Neural cell (in vitro differentiated cells): ENCODE data around the gene ESF1. TPM values are rescaled to one million over a fixed set of nuclear protein-coding genes. Genes with fewer than 3 reads are reported as not detected.

Source experiments
- H2AFZ ChIP-seq: fragments of 200-600, 300-800 bp; sonication (generic), shearing (Covaris generic); 2 replicates; pipeline ENCODE4 v1.6.0; 2014; ENCODE audit warnings: low read depth, mild to moderate bottlenecking, antibody characterized with exemption, low read length, moderate library complexity
- H3F3A ChIP-seq: fragments of 200-600 bp; shearing (Covaris generic); 2 replicates; pipeline ENCODE4 v1.6.1; 2016; ENCODE audit warnings: mild to moderate bottlenecking, moderate library complexity, mixed read lengths, antibody characterized with exemption, low read length; ENCODE audit not compliant: insufficient read depth, poor library complexity, severe bottlenecking
- H3K27ac ChIP-seq: fragments of 200-600, 300-800 bp; sonication (generic), shearing (Covaris generic); 2 replicates; pipeline ENCODE4 v1.5.1; 2014; ENCODE audit warnings: mild to moderate bottlenecking, low read length, moderate library complexity
- H3K27me3 ChIP-seq: fragments of 300-800, 200-600 bp; sonication (generic), shearing (Covaris generic); 2 replicates; pipeline ENCODE4 v1.6.0; 2014; ENCODE audit warnings: mild to moderate bottlenecking, low read depth, low read length, moderate library complexity; ENCODE audit not compliant: insufficient read depth
- H3K36me3 ChIP-seq: fragments of 300-800, 200-600 bp; sonication (generic), shearing (Covaris generic); 2 replicates; pipeline ENCODE4 v1.5.1; 2014; ENCODE audit warnings: mild to moderate bottlenecking, antibody characterized with exemption, low read length, moderate library complexity; ENCODE audit not compliant: insufficient read depth
- H3K4me2 ChIP-seq: fragments of 300-800, 200-600 bp; sonication (generic), shearing (Covaris generic); 2 replicates; pipeline ENCODE4 v1.6.0; 2014; ENCODE audit warnings: mild to moderate bottlenecking, low read length
- H3K4me3 ChIP-seq: fragments of 300-800, 200-600 bp; sonication (generic), shearing (Covaris generic); 2 replicates; pipeline ENCODE4 v1.5.1; 2014; ENCODE audit warnings: mild to moderate bottlenecking, low read length, moderate library complexity
- H3K79me2 ChIP-seq: fragments of 200-600 bp; shearing (Covaris generic); replicated peaks from 2 replicates; pipeline ENCODE4 v1.6.0; 2014; ENCODE audit warnings: mild to moderate bottlenecking, low read length, moderate library complexity; ENCODE audit not compliant: insufficient read depth
- H3K9ac ChIP-seq: fragments of 300-800, 200-600 bp; sonication (generic), shearing (Covaris generic); 2 replicates; pipeline ENCODE4 v1.6.1; 2016; ENCODE audit warnings: mild to moderate bottlenecking, low read length, mixed read lengths
- H3K9me2 ChIP-seq: fragments of 200-600 bp; shearing (Covaris generic); 2 replicates; pipeline ENCODE4 v1.6.1; 2016; ENCODE audit warnings: mild to moderate bottlenecking, low read length, mixed read lengths; ENCODE audit not compliant: insufficient read depth
- H3K9me3 ChIP-seq: fragments of 200-600, 300-800 bp; sonication (generic), shearing (Covaris generic); 2 replicates; pipeline ENCODE4 v1.6.1; 2016; ENCODE audit warnings: mild to moderate bottlenecking, mixed run types, low read length, moderate library complexity, mixed read lengths
- H4K20me1 ChIP-seq: fragments of 200-600 bp; shearing (Covaris generic); 2 replicates; pipeline ENCODE4 v1.6.1; 2016; ENCODE audit warnings: mild to moderate bottlenecking, mixed run types; ENCODE audit not compliant: insufficient read depth
- EP300 ChIP-seq: fragments of 450-650 bp; conservative IDR thresholded peaks from 2 replicates; pipeline ENCODE4 v1.6.1; 2014; ENCODE audit warnings: antibody characterized with exemption, mild to moderate bottlenecking, moderate library complexity; ENCODE audit not compliant: poor library complexity, severe bottlenecking
- EZH2 ChIP-seq: fragments of 200-600, 300-800 bp; shearing (Covaris generic), sonication (generic); IDR thresholded peaks from 2 replicates; pipeline ENCODE4 v1.6.1; 2014; ENCODE audit warnings: antibody characterized with exemption, low read length, borderline replicate concordance, mild to moderate bottlenecking; ENCODE audit not compliant: insufficient read depth, poor library complexity, severe bottlenecking
- MXI1 ChIP-seq: fragments of 450-650 bp; conservative IDR thresholded peaks from 2 replicates; pipeline ENCODE4 v1.6.1; 2014; ENCODE audit warnings: antibody characterized with exemption, mild to moderate bottlenecking; ENCODE audit not compliant: poor library complexity, severe bottlenecking
- POLR2AphosphoS5 ChIP-seq: IDR thresholded peaks from 2 replicates; pipeline ENCODE4 v1.6.1; 2012
- RAD21 ChIP-seq: fragments of 450-650 bp; conservative IDR thresholded peaks from 2 replicates; pipeline ENCODE4 v1.6.1; 2014; ENCODE audit warnings: antibody characterized with exemption, mild to moderate bottlenecking, moderate library complexity
- SMC3 ChIP-seq: fragments of 450-650 bp; conservative IDR thresholded peaks from 2 replicates; pipeline ENCODE4 v1.6.1; 2014; ENCODE audit warnings: antibody characterized with exemption, mild to moderate bottlenecking, moderate library complexity; ENCODE audit not compliant: poor library complexity
- TAF1 ChIP-seq: IDR thresholded peaks from 2 replicates; pipeline ENCODE4 v1.6.1; 2012; ENCODE audit warnings: low read depth
- polyA plus RNA-seq: library from polyadenylated mRNA; depleted of rRNA; stranded (reverse); fragments of >200 nt; gene quantifications from 2 replicates; pipeline ENCODE4 v1.2.3, GENCODE V29; 2014
- TF ChIP-seq, protein P1 (sequence below): IDR thresholded peaks from 2 replicates; pipeline ENCODE4 v1.6.1; 2012; ENCODE audit warnings: borderline replicate concordance
- TF ChIP-seq, protein P2 (sequence below): fragments of 450-650 bp; IDR thresholded peaks from 2 replicates; pipeline ENCODE4 v1.5.1; 2014; ENCODE audit warnings: antibody characterized with exemption, mild to moderate bottlenecking, moderate library complexity; ENCODE audit not compliant: poor library complexity, severe bottlenecking

The ESF1 gene
- polyA plus RNA-seq, 1 donor from 2014 or later, result 10.0 TPM

DNA sequence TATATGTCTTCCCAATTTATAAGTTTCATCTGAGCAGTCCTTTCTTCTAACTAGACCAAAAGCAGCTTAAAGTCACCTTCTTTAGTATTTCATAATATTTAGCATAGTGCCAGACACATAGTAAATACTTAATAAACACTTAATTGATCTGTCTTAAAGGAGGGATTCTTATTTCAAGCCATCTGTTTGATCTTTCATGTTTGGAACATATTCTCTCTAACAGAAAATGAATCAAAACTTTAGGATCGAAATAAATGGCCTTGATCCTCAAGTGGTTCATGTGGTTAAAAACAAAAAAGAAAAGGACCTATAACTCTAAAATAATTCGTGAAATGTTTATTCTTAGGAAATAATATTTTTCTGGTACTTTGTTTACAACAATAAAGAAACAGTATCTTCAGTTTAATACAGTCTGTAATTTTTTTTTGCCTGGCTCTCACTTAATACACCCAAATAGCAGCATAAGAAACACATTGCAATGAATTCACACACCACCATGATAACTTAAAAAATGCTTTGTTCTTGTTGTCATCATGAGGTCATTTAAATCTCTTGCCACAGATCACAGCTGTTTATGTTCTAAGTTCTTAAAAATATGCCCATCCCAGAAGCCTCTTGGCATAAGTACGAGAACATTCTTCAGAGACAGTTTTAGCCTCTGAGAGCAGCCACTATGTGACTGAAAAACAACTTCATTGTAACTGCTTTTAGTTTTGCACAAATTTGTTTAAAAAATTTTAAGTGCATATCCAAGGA lies 48.1 kb downstream of the ESF1 start:
- Histone ChIP-seq H3K27me3 (no peaks in the 10 kb centered on the region), H3K79me2 (no peaks in the 10 kb centered on the region), H3K27ac (no peak overlapping the region), H3F3A (no peaks in the 10 kb centered on the region), H3K9ac (no peak overlapping the region), H2AFZ (no peak overlapping the region), H3K4me2 (no peak overlapping the region), H4K20me1 (no peaks in the 10 kb centered on the region), H3K4me3 (no peak overlapping the region), H3K9me3 (no peaks in the 10 kb centered on the region), H3K36me3 (peaks cover 8% of the 10 kb centered on the region), H3K9me2 (no peaks in the 10 kb centered on the region)
- TF ChIP-seq TAF1, result no peak
- TF ChIP-seq MXI1, result no peak
- TF ChIP-seq POLR2AphosphoS5, result no peak
- no peak for TF ChIP-seq EZH2
- TF ChIP-seq, protein P1, sequence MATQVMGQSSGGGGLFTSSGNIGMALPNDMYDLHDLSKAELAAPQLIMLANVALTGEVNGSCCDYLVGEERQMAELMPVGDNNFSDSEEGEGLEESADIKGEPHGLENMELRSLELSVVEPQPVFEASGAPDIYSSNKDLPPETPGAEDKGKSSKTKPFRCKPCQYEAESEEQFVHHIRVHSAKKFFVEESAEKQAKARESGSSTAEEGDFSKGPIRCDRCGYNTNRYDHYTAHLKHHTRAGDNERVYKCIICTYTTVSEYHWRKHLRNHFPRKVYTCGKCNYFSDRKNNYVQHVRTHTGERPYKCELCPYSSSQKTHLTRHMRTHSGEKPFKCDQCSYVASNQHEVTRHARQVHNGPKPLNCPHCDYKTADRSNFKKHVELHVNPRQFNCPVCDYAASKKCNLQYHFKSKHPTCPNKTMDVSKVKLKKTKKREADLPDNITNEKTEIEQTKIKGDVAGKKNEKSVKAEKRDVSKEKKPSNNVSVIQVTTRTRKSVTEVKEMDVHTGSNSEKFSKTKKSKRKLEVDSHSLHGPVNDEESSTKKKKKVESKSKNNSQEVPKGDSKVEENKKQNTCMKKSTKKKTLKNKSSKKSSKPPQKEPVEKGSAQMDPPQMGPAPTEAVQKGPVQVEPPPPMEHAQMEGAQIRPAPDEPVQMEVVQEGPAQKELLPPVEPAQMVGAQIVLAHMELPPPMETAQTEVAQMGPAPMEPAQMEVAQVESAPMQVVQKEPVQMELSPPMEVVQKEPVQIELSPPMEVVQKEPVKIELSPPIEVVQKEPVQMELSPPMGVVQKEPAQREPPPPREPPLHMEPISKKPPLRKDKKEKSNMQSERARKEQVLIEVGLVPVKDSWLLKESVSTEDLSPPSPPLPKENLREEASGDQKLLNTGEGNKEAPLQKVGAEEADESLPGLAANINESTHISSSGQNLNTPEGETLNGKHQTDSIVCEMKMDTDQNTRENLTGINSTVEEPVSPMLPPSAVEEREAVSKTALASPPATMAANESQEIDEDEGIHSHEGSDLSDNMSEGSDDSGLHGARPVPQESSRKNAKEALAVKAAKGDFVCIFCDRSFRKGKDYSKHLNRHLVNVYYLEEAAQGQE, result no peak
- no peak for TF ChIP-seq RAD21
- no peak for TF ChIP-seq EP300
- TF ChIP-seq, protein P2, sequence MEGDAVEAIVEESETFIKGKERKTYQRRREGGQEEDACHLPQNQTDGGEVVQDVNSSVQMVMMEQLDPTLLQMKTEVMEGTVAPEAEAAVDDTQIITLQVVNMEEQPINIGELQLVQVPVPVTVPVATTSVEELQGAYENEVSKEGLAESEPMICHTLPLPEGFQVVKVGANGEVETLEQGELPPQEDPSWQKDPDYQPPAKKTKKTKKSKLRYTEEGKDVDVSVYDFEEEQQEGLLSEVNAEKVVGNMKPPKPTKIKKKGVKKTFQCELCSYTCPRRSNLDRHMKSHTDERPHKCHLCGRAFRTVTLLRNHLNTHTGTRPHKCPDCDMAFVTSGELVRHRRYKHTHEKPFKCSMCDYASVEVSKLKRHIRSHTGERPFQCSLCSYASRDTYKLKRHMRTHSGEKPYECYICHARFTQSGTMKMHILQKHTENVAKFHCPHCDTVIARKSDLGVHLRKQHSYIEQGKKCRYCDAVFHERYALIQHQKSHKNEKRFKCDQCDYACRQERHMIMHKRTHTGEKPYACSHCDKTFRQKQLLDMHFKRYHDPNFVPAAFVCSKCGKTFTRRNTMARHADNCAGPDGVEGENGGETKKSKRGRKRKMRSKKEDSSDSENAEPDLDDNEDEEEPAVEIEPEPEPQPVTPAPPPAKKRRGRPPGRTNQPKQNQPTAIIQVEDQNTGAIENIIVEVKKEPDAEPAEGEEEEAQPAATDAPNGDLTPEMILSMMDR, result no peak
- TF ChIP-seq SMC3, result no peak

DNA sequence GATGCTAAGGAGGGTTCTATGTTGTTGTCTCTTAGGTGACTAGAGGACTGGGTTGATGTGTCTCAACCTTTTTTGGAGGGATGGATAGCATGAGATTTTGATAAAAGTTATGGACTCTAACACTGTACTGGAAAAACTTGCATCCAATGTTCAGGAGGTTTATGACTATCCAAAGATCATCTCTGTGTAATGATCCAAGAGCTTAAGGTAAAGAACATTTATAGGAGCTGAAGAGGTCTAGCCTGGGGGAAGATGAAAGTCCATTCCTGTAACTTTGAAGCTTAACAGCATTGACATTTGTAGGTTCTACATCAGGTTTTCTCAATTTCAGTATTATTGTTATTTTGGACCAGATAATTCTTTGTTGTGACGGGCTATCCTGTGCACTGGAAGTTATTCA lies 48.9 kb downstream of the ESF1 start:
- H3K9ac ChIP-seq, result no peak overlapping the region
- no peak overlapping the region for H3K27ac ChIP-seq
- no peaks in the 10 kb centered on the region for H3F3A ChIP-seq
- no peaks in the 10 kb centered on the region for H3K9me3 ChIP-seq
- no peak overlapping the region for H3K4me3 ChIP-seq
- TF ChIP-seq SMC3 (no peak), POLR2AphosphoS5 (no peak), RAD21 (no peak), MXI1 (no peak), EP300 (no peak)
- TF ChIP-seq, protein P2, result no peak
- no peaks in the 10 kb centered on the region for H3K79me2 ChIP-seq
- no peaks in the 10 kb centered on the region for H3K9me2 ChIP-seq
- no peak overlapping the region for H2AFZ ChIP-seq
- no peaks in the 10 kb centered on the region for H3K27me3 ChIP-seq
- H3K36me3 ChIP-seq, result peaks cover 9% of the 10 kb centered on the region
- H4K20me1 ChIP-seq, result no peaks in the 10 kb centered on the region
- no peak overlapping the region for H3K4me2 ChIP-seq
